Activated CD4-positive, alpha-beta T cell treated with anti-CD3 and anti-CD28 coated beads for 4 hours (primary cell): ENCODE results near the gene AHNAK2.
"Not testable (repeated sequence)": the region's sequence is repeated elsewhere in the genome, so short reads cannot be mapped to it uniquely, and the experiment has no call there.

Experiments used
- DNase-seq, 2 donors: peaks; one replicate each; pipeline ENCODE4 v3.0.0-alpha.2; 2020

AHNAK2 gene

DNA sequence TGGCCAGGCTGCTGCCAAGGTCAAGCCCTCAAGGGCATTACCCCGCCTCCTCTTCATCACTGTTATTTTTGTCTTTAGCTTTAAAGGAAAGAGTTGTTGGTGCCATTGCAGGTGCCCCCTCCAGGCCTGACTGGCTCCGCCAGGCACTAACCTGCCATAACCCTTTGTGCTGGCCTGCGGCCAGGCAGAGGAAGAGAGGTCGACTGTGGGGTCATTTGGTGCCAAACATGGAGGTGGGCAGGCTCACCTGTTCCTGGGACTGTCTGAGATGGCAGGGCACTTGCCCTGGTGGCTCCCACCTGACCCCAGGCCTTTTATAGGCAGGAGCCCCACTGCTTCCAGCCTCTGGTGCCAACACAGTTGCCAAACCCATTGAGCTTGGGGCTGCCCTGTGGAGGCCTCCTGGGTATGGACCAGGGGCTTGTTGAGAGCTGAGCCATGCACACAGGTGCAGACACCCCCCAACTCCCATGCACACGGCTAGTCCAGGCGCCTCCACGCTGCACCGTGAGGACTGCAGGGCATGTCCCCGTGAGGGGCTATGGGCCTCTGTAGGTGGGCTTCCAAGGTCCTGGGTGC is 82.9 kb downstream of the AHNAK2 start:
- DNase-seq, result no peak

DNA sequence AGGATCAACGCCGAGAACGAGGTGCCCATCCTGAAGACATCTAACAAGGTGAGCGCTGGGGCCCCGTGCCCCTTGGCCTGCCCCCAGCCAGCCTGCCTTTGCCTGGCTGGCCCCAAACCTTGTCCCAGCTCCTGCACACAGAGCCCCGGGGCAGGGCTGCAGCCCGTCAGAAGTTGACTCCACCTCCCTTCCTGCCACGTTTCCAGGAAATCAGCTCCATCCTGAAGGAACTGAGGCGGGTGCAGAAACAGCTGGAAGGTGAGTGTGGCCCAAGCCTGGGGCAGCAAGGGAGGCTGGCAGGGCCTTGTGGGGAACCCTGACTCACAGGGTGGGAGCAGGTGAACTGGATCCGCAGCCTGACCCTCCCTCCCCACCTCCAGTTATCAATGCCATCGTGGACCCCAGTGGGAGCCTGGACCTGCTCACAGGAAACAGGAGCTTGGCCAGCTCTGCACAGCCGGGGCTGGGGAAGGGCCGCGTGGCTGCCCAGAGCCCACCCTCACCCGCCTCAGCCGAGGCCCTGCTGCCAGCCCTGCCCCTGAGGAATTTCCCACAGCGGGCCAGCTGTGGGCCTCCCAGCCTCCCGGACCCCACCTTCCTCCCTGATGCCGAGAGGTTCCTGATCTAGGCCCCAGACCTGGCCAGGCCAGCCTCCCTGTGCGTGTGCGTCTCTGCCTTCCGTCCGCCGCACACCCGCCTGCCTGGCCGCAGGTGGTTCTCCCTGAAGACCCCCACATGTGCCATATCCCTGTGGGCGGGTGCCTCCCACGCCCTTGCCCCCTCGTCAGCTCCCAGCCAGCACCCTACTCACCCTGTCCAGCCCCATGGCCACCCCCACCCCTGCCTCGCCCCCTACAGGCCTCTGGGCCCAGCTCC is 83.6 kb downstream of the AHNAK2 start:
- DNase-seq, result no peak

DNA sequence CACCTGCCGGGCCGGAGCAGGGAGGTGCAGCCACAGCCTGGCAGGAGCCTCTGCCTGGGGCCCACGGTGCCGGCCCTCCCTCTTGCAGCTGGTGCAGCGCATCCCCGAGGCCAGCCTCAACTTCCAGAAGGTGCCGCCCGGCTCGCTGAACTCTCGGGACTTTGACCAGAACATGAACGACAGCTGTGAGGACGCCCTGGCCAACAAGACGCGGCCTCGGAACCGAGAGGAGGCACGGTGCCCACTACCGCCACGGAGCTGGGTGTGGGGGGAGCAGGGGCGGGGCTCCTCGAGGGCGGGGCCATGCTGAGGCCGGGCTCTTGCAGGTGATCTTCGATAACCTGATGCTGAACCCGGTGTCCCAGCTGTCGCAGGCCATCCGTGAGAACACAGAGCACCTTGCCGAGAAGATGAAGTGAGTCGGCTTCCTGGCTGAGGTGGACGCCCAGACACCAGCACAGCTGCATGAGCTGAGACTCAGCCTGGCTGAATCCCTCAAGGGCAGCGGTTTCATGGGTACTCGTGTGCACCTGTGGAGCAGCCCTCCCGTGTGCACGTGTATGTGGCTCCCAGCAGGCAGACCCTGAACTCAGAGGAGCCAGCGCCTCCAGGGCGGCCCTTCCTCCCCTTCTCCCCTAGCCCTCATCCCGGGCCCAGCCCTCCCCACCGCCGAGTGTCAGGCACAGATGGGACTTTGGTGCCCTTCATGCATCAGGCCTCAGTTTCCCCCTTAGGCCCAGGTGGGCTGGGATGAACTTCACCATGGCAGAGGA is 84.6 kb downstream of the AHNAK2 start:
- DNase-seq, result no peak

DNA sequence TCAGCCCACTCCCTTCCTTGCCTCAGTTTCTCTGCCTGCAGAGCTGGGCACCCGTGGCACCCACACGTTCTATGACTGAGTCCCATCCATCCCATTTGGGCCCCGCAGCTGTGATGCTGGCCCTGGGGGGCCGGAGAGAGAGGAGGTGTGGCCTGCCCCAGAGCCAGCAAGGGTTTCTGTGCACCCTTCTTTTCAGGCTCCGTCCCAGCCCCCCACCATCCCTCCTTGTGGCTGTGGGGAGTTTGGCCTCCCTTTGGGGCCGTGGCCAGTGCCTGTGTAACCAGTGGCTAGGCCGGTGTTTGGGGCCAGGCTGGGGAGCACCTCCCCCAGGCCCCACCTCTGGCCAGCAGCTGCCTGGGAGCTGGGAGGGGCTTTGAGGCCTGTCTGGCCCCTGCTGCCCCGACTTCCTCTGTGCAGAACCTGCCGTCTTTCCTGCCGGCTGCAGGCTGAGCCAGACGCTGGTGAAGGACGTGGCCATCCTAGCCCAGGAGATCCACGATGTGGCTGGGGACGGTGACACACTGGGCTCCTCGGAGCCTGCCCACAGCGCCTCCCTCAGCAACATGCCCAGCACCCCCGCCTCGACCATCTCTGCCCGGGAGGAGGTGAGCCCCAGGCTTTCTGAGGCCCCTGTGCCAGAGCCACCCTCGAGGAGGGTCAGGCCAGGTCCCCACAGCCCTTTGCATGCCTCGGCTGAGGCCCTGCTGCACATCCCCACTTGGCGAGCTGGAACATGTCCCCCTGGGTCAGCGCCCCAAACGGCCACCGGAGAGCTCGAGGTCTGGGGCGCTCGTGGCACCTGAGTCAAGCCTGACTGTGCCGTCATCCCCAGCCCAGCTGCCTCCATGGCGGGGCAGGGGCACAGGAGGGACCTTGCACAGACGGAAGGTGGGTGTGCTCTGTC is 85.4 kb downstream of the AHNAK2 start:
- DNase-seq, result no peak

DNA sequence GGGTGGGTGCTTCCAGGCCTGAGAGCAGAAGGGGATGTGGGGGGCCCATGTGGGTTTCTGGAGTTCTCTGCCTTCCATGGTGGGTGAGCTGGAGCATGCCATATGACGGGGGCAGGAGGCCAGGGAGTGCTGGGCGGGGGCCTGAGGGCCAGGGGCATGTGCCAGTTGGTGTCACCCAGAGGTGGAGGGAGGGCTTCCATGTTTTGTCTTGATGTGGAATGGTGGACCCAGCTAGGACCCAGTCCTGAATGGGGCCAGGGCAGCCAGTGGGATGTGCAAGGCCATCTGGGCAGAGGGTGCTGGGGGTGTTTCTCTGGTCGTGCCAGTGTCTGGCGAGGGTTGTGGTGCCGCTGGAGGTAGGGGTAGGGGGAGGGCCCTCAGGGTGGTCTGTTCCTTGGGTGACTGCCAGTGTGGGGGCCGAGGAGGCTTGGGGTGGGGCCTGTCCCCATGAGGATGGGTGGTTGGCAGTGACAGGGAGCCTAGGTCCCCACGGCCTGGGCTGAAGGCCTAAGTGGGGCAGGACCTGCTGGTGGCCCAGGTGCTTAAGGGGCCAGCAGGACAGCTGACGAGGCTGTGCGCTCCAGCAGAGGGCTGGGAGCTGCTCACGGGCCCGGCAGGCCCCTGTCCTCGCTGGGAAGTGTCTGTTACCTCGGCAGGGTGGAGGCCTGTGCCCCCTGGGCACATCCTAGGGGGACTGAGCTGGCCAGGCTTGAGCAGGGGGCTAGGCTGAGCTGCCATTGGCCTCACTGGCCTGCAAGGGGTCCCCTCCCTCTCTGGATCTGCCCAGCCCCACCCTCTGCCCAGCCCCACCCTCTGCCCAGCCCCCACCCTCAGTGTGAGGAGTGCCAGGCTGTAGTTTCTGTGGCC is 86.3 kb downstream of the AHNAK2 start:
- peak in 1 of 2 donors; percentile 1 for DNase-seq

DNA sequence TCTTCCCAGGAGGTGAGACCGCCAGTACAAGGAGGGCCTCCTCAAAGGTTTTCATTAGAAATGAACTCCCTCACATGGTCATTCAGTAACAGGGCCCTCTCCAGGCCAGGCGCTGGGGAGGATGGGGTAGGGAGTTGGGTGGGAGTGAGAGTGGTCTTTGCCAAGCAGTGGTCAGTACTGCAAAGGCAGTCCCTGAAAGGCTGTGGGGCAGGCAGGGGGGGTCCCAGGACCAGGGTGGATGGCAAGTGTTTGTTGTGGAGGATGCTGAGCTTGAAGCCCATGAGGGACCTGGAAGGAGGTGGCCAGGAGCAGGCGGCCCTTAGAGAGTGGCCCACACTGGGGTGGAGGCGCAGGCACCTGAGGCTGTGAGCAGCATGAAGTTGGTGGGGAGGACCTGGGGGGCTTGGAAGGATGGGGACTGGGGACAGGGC is 87.0 kb downstream of the AHNAK2 start:
- no peak for DNase-seq

DNA sequence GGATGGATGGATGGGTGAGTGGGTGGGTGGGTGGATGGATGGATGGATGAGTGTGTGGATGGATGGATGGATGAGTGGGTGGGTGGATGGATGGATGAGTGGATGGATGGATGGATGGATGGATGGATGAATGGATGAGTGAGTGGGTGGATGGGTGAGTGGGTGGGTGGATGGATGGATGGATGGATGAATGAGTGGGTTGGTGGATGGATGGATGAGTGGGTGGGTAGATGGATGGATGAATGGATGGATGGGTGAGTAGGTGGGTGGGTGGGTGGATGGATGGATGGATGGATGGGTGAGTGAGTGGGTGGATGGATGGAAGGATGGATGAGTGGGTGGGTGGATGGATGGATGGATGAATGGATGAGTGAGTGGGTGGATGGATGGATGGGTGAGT is 87.9 kb downstream of the AHNAK2 start:
- not testable (repeated sequence) for DNase-seq

DNA sequence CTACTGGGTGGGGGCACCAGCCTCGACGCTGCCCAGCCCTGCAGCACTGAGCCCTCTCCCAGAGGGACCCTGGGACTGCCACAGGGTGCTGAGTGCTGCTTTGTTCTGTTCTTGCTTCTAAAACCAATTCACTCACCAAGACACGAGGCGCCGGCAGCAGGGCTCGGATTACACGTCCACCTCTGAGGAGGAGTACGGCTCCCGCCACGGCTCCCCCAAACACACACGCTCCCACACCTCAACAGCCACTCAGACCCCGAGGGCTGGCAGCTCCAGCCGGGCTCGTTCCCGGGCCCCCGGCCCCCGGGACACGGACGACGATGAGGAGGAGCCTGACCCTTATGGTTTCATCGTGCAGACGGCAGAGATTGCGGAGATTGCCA is 88.8 kb downstream of the AHNAK2 start:
- DNase-seq, result no peak

DNA sequence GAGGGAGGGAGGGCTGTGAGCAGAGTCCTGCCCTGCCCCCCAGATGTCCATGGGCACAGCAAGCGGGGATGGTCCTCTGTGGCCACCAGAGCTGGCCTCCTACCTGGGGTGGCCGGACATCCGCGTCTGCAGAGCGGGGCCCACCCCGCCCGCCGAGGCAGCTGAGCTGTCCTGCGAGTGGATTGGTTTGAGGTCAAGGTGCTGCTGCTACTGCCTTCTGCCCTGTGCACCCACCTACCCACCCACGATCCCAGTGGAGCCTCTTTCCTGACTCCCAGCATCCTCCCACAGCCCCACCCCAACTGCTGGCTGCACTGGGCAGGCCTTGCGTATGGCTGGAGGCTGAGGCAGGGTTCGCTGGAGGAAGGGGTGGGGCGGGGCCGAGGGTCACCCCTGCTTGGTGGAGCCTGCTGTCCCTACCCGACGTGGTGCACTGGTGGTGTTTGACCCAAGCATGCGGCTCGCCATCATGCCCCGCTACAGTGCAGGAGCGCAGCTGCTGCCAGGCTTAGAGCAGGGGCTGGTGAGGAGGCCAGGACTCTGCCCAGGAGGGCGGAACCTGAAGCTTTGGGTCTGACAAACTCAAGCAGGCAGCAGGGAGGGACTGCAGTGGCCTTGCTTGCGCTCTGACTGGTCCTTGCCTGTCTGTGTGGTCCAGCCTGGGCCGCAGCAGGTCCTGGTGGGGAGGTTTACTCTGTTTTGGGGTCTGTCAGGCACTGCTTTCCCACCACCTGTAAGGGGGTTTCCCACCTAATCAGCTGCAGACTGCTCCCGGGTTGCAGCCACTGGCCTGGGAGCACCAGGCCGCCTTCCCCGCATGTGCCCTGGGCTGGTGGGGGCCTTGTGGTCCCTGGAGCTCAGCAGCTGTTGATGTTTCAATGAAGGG is 89.4 kb downstream of the AHNAK2 start:
- no peak for DNase-seq

DNA sequence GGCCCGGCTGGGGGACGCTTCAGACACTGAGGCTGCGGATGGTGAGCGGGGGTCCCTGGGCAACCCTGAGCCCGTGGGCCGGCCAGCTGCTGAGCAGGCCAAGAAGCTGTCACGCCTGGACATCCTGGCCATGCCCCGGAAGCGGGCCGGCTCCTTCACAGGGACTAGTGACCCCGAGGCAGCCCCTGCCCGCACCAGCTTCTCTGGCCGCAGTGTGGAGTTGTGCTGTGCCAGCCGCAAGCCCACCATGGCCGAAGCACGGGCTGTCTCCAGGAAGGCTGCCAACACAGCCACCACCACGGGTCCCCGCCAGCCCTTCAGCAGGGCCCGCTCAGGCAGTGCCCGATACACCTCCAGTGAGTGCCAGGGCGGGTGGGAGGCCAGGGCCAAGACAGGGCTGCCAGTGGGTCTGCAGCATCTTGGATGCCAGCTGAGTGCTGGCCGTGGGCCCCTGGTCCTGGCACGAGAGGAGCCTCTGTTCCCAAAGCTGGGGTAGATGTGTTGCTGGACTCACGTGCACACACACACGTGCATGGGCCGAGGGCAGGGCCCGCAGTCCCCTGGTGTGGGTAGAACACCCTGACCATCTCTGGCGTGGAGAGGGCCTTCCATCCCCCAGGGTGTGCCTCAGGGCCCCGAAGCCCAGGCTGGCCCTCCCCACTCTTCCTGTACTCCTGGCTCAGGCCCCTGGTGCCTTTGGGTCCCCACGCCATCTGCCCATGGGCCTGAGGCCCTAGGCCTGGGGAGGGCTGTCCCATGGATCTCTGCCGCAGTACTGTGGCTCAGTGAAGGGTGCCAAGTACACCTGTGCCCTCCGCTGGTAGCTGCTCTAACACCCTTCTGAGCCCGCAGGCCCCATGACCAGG is 90.3 kb downstream of the AHNAK2 start:
- DNase-seq, result no peak
